ENCODE results near the gene HAGHL.
A peak's percentile ranks its signal among the peaks of the same experiment; 100 is the strongest.

Gene HAGHL

GRCh38 chr16:700684-701584 lies 26.0 kb upstream of the HAGHL start:
- Histone ChIP-seq H3K27ac (no peak overlapping the region), H3K4me3 (peak overlapping the region; percentile 36)
- TF ChIP-seq, protein P1, sequence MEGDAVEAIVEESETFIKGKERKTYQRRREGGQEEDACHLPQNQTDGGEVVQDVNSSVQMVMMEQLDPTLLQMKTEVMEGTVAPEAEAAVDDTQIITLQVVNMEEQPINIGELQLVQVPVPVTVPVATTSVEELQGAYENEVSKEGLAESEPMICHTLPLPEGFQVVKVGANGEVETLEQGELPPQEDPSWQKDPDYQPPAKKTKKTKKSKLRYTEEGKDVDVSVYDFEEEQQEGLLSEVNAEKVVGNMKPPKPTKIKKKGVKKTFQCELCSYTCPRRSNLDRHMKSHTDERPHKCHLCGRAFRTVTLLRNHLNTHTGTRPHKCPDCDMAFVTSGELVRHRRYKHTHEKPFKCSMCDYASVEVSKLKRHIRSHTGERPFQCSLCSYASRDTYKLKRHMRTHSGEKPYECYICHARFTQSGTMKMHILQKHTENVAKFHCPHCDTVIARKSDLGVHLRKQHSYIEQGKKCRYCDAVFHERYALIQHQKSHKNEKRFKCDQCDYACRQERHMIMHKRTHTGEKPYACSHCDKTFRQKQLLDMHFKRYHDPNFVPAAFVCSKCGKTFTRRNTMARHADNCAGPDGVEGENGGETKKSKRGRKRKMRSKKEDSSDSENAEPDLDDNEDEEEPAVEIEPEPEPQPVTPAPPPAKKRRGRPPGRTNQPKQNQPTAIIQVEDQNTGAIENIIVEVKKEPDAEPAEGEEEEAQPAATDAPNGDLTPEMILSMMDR (IDR thresholded peaks at IDR 0.05), result no peak
- no peak for DNase-seq (ENCODE audit: low spot score)

DNA sequence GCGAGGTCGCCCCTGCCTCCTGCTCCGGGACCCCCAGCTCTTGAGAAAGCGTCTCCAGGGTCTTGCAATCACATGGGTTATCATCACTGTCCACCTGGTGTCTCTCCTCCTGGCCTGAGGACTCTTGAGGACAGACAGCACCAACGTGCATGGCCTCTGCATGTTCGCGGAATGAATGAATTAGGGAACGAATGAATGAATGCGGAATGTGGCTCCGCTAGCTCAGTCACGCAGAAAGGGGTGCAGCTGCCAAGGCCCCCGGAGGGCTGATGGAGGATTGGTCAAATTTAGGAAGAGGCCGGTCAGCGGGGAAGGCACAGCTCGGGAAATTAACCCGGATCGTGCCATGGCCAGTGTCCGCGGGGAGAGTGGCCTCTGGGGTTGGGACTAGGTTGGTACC lies 24.6 kb upstream of the HAGHL start:
- TF ChIP-seq, protein P1 (IDR thresholded peaks at IDR 0.05), result no peak
- no peak overlapping the region for H3K4me3 ChIP-seq
- no peak for DNase-seq (ENCODE audit: low spot score)
- H3K27ac ChIP-seq, result no peak overlapping the region

DNA sequence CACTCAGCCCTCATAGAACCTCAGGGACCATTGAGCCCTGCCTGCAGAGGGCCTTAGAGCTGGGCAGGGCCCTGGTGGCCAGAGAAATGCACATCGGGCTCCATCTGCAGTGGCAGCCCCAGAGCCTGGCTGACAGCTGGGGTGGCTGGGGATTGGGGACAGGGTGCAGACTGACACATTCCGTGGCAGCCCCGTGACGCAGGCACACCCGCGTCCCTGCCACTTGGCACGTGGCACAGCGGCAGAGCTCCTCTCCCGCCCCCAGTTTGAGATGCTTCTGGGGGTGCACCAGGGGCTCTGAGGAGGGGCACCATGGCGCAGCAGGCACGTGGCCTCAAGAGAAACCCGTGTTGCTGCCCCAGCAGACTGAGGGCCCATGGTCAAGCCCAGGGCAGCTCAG lies 23.5 kb upstream of the HAGHL start:
- H3K4me3 ChIP-seq, result no peak overlapping the region

GRCh38 chr16:704047-704446 lies 22.9 kb upstream of the HAGHL start:
- Histone ChIP-seq H3K27ac (no peak overlapping the region), H3K4me3 (no peak overlapping the region)
- no peak for DNase-seq (ENCODE audit: low spot score)
- TF ChIP-seq, protein P1 (IDR thresholded peaks at IDR 0.05), result no peak

More for the DNA sequence above, 23.5 kb upstream of the HAGHL start:
- H3K27ac ChIP-seq, result no peak overlapping the region
- no peak for DNase-seq (ENCODE audit: low spot score)
- TF ChIP-seq, protein P1 (IDR thresholded peaks at IDR 0.05), result no peak

GRCh38 chr16:704552-705380 lies 22.1 kb upstream of the HAGHL start:
- Histone ChIP-seq H3K27ac (no peak overlapping the region), H3K4me3 (peak overlapping the region; percentile 57)
- DNase-seq (ENCODE audit: low spot score), result no peak
- TF ChIP-seq, protein P1 (IDR thresholded peaks at IDR 0.05), result no peak

DNA sequence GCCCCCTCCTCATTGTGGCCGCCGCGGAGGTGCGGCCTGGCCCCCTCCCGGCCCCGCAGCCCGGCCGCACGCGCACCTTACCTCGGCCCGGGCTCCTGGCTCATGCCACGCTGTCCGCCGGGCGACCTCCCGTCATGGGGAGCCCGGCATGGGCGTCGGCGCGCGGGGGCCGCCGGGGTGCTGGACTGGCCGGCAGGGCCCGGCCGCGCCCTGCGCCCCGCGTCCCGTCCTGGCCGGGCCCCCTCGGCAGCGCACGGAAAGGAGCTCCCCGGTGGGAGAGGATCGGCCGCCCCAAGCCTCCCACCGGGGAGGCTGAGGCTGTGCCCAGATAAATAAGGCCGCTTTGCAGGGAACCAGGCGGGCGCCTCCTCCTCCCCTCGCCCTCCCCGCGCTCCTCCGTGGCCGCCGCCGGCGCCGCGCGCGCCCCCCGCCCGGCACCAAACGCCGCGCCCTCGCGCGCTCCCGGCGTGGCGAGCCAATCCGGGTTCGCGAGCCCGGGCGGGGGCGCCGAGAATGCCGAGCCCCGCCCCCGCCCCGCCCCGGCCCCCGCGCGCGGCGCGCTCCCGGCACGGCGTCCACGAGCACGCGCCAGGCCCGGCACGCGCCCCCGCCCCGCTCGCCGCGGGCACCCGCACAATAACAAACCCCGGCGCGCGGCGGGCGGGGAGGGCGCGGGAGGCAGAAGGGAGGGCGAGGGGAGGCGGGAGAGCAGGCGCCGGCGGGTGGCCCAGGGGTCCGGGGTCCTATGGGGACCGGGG lies 21.3 kb upstream of the HAGHL start, which contains the start of gene FBXL16:
TSS of gene FBXL16 (minus strand) at position 371 of the 758 bp plus-strand sequence. CDS start 8,396 bp downstream, outside the sequence.
- no peak for DNase-seq (ENCODE audit: low spot score)
- H3K27ac ChIP-seq, result no peak within 1 kb of the TSS
- peak within 1 kb of the TSS; percentile 57 for H3K4me3 ChIP-seq
- TF ChIP-seq, protein P1 (IDR thresholded peaks at IDR 0.05), result no peak
